DOHH2 (cell line): Measurements from ENCODE around the gene KRT82.

ENCODE experiments used
- EZH2phosphoT487 ChIP-seq: fragments of 200-600 bp; sonication (generic); IDR thresholded peaks from 2 replicates; pipeline ENCODE4 v1.6.1; 2017; ENCODE audit warnings: borderline replicate concordance, mild to moderate bottlenecking, antibody characterized with exemption, low read length, moderate library complexity, mixed read lengths
- TF ChIP-seq, protein P1 (sequence below): fragments of 200-600 bp; sonication (generic); IDR thresholded peaks from one replicate; pipeline ENCODE4 v1.5.1; 2014; ENCODE audit warnings: antibody characterized with exemption, mild to moderate bottlenecking, low read depth, low read length; ENCODE audit not compliant: poor library complexity, severe bottlenecking

DNA sequence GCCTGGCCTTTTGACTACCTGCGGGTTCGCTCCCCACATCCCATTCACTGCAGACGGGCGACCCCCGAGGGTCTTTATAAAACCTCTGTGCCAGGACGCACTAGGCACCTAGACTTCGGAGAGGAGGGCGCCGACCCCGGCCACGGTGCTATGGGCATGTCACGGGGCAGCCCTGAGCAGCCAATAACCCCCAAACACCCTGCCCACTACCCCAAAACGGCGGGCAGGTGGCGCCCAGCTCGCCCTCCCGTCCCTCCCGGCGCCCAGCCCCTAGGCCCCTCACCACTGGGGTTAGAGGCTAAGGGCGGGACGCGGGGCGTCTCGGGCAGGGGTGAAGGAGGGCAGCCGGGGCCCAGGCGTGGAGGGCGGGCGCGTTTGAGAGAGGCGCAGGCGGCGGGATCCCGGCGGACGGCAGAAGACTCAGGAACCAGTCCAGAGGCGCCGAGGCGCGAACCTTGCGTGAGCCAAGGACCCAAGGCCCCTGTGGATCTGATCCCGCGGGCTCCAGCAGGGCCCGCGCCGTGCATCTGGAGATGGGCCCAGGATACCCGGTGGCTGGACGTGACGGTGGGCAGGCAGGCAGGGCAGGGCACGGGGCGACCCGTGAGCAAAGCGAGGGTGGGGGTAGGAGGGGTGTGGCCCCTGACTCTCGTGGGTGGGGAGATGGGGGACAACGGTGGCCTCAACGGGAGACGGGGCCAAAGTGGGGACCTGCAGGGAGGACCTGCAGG, 49.9 kb downstream of the KRT82 start:
- TF ChIP-seq, protein P1, sequence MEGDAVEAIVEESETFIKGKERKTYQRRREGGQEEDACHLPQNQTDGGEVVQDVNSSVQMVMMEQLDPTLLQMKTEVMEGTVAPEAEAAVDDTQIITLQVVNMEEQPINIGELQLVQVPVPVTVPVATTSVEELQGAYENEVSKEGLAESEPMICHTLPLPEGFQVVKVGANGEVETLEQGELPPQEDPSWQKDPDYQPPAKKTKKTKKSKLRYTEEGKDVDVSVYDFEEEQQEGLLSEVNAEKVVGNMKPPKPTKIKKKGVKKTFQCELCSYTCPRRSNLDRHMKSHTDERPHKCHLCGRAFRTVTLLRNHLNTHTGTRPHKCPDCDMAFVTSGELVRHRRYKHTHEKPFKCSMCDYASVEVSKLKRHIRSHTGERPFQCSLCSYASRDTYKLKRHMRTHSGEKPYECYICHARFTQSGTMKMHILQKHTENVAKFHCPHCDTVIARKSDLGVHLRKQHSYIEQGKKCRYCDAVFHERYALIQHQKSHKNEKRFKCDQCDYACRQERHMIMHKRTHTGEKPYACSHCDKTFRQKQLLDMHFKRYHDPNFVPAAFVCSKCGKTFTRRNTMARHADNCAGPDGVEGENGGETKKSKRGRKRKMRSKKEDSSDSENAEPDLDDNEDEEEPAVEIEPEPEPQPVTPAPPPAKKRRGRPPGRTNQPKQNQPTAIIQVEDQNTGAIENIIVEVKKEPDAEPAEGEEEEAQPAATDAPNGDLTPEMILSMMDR, result no peak
- no peak for TF ChIP-seq EZH2phosphoT487
